GM19193 (cell line): ENCODE data around the gene ASB4.

Source experiments
- POLR2A ChIP-seq: IDR thresholded peaks from 4 replicates; pipeline ENCODE4 v1.6.1; 2011; ENCODE audit not compliant: insufficient read depth, insufficient read length; ENCODE audit errors: extremely low read depth

Gene ASB4

GRCh38 chr7:95558864-95559263, 73.1 kb downstream of the ASB4 start:
- no peak for TF ChIP-seq POLR2A

GRCh38 chr7:95560674-95561073, 74.9 kb downstream of the ASB4 start:
- TF ChIP-seq POLR2A: no peak

DNA sequence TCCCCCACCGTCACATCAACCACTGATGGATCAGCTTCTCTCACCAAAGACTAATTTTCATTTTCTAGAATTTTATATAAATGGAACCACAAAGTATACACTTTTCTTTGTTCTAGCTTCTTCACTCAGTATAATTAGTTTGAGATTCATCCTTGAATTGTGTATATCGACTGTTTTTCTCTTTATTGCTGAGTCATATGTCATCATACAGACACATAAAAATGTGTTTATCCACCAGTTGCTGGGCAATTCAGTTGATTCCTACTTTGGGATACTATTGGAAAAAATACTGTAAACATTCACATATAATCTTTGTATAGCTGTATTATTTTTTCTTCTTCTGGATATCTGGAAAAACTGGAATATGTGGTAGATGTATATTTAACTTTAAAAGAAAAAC, 84.0 kb downstream of the ASB4 start:
- no peak for TF ChIP-seq POLR2A

DNA sequence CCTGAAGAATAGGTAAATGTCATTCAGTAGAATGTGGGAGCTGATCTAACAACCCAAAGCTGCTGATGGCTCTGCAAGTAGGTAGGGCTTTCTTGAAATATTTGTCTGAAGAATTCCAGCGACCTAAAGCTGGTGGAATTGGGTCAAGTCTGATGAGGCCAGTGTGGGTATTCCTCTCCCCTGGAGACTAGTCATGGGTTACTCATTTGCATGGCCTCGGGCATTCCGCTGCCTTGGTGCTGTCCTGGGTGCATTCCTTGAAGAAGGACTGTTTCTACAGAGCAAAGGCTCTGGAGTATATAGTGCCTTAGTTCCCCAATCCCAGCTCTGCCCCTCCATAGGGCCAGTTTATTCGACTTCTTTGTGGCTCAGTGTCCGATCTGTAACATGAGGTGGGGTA, 91.4 kb downstream of the ASB4 start:
- no peak for TF ChIP-seq POLR2A

GRCh38 chr7:95578299-95578855, 92.6 kb downstream of the ASB4 start:
- TF ChIP-seq POLR2A: no peak

- no peak for TF ChIP-seq POLR2A
These were observed 93.6 kb downstream of the ASB4 start for GRCh38 chr7:95579318-95579717.

- no peak for TF ChIP-seq POLR2A
These were observed 95.7 kb downstream of the ASB4 start for GRCh38 chr7:95581467-95581866.

DNA sequence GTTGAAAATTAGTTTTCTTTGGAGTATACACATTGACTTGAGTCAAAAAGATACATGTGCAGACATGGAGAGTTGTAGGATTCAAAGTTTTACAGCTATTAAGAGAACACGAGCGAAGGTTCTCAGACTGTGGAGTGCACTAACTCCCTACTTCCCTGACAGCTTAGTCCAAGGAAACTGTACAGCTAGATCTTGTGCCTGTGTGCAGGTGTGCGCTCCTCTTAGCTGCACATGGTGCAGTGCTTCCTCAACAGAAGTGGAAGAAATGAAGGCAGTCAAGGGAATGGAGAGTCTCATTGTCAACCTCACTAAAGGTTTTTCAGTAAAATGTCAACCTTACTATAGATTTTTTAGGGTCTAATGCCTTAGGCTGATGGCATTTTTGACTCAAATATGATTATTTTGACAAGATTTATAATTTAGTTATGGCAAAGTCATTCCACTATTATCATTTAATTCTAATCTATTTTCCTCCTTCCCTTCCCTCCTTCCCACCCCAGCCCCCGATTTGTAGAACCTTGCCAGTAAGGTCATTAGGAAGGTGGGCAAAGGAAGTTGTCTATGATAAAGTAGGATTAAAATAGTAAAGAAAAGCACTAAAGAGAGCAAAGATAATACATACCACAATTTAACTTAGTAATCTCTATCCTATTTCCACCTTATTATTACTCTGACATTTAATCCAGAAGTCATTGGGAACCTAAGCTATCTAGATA, 97.0 kb downstream of the ASB4 start:
- no peak for TF ChIP-seq POLR2A

DNA sequence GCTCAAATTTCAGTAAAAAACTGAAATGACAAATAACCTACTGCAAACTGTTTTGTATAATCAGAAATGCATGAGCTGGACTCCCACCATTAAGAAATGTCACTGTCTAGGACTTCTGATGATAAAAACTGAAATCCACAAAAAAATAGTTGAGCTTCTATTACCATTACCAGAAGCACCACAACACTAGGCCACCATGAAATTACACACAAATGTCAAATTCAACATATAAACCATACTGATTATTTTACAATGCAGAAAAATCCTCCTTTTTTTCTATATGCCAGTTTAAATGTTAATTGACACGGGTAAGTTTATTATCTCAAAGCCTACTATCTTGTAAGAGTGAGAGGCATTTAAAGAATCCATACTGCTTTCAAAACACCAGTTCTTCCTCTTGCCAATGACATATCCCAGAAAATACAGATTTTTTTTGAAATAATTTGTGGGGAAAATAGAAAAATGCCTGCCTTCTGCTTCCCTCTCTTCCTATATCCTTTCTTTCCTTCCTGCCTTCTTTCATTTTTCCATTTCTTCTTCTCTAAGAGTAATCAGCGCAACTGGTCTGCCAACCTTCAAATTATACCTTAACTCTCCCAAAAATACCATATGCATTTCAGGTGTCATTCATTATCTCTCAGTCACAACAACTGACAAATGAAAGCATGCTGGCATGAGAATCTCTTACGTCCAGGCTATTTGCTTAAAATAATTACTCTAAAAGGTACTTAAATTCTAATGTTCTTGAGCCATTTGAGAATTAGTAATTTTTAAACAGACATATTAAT, 98.3 kb downstream of the ASB4 start:
- no peak for TF ChIP-seq POLR2A

GRCh38 chr7:95584769-95585425, 99.2 kb downstream of the ASB4 start:
- TF ChIP-seq POLR2A: no peak

- TF ChIP-seq POLR2A: no peak
These were observed 99.7 kb downstream of the ASB4 start for GRCh38 chr7:95585426-95585789.

GRCh38 chr7:95586951-95587301, 101.2 kb downstream of the ASB4 start:
- TF ChIP-seq POLR2A: no peak

GRCh38 chr7:95589031-95589430, 103.3 kb downstream of the ASB4 start:
- no peak for TF ChIP-seq POLR2A

DNA sequence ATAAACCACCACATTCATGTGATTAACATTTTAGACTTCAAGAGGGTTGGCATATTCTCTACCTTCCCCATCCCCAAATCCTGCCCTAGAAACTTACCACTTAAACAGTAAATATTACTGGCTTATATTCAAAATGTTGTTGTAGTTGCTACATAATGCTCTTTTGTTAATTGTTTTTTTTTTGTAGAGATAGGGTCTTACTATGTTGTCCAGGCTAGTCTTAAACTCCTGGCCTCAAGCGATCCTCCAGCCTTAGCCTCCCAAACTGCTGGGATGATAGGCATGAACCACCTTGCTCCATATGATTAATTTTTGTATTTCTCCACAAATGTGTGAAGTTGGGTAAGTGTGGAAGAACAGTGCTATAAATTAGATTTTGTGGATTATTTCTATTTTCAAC, 104.0 kb downstream of the ASB4 start:
- TF ChIP-seq POLR2A: no peak
